K562 (cell line): ENCODE results near the gene PPHLN1. TPM values are rescaled to one million over a fixed set of nuclear protein-coding genes. Genes with fewer than 3 reads are reported as not detected.

Source experiments
- ARNT ChIP-seq, 2 experiments: fragments of 450-650 bp; IDR thresholded peaks; 2 replicates each; pipeline ENCODE4 v1.6.1; 2016; ENCODE audit warnings: mild to moderate bottlenecking in 1 of 2
- CHD2 ChIP-seq: IDR thresholded peaks from 2 replicates; pipeline ENCODE4 v1.6.1; 2011; ENCODE audit warnings: low read depth, low read length
- GABPA ChIP-seq: fragments of 200-800 bp; sonication (Bioruptor generic); conservative IDR thresholded peaks from 2 replicates; pipeline ENCODE4 v1.6.1; 2016; ENCODE audit warnings: low read depth, missing genetic modification characterization, missing compliant biosample characterization
- MTF1 ChIP-seq: fragments of 250-450 bp; sonication (Bioruptor Pico); IDR thresholded peaks from 2 replicates; pipeline ENCODE4 v1.9.0; 2021; ENCODE audit warnings: moderate library complexity, mild to moderate bottlenecking, inconsistent platforms, borderline replicate concordance
- NFIC ChIP-seq: fragments of 450-650 bp; IDR thresholded peaks from 2 replicates; pipeline ENCODE4 v1.6.1; 2017; ENCODE audit warnings: mild to moderate bottlenecking, inconsistent platforms
- NFYB ChIP-seq: IDR thresholded peaks from 2 replicates; pipeline ENCODE4 v1.6.1; 2011; ENCODE audit warnings: mild to moderate bottlenecking, moderate library complexity; ENCODE audit not compliant: insufficient read length; ENCODE audit errors: extremely low read depth
- PML ChIP-seq: IDR thresholded peaks from 2 replicates; pipeline ENCODE4 v1.6.1; 2012; ENCODE audit warnings: low read length, inconsistent platforms
- PPARD ChIP-seq: fragments of 250-450 bp; sonication (Bioruptor Pico); IDR thresholded peaks from 2 replicates; pipeline ENCODE4 v1.8.0; 2022; ENCODE audit warnings: inconsistent platforms, mild to moderate bottlenecking, moderate library complexity
- SETDB1 ChIP-seq: IDR thresholded peaks from one replicate; pipeline ENCODE4 v1.6.1; 2012; ENCODE audit warnings: low read length, control low read depth, inconsistent platforms
- SMC3 ChIP-seq: conservative IDR thresholded peaks from 2 replicates; pipeline ENCODE4 v1.6.1; 2011; ENCODE audit warnings: low read depth, low read length, improper control_type of control experiment; ENCODE audit not compliant: insufficient read depth
- TAL1 ChIP-seq: fragments of 450-650 bp; IDR thresholded peaks from 2 replicates; pipeline ENCODE4 v1.6.1; 2016; ENCODE audit warnings: mild to moderate bottlenecking
- TARDBP ChIP-seq: fragments of 450-650 bp; IDR thresholded peaks from 2 replicates; pipeline ENCODE4 v1.6.1; 2016
- ZBTB7A ChIP-seq: IDR thresholded peaks from 2 replicates; pipeline ENCODE4 v1.6.1; 2011; ENCODE audit warnings: low read depth, mild to moderate bottlenecking, low read length, moderate library complexity, borderline replicate concordance; ENCODE audit not compliant: control insufficient read depth
- ZFP30 ChIP-seq: fragments of 250-450 bp; sonication (Bioruptor Pico); IDR thresholded peaks from 2 replicates; pipeline ENCODE4 v1.8.0; 2022; ENCODE audit warnings: moderate library complexity, mild to moderate bottlenecking, inconsistent platforms, borderline replicate concordance
- ZNF174 ChIP-seq: fragments of 250-450 bp; sonication (Bioruptor Pico); IDR thresholded peaks from 2 replicates; pipeline ENCODE4 v1.4.0; 2020; ENCODE audit warnings: mild to moderate bottlenecking
- ZNF175 ChIP-seq: fragments of 200-800 bp; sonication (Bioruptor generic); IDR thresholded peaks from 2 replicates; pipeline ENCODE4 v1.6.1; 2016; ENCODE audit warnings: low read depth, mild to moderate bottlenecking, missing genetic modification characterization, missing compliant biosample characterization
- ZNF274 ChIP-seq: IDR thresholded peaks from 2 replicates; pipeline ENCODE4 v1.6.1; 2011; ENCODE audit warnings: low read depth, mild to moderate bottlenecking, low read length, moderate library complexity, borderline replicate concordance
- ZNF695 ChIP-seq: fragments of 450-650 bp; formaldehyde crosslinking; IDR thresholded peaks from 2 replicates; pipeline ENCODE4 v1.4.0; 2020; ENCODE audit warnings: mild to moderate bottlenecking, moderate library complexity
- polyA plus RNA-seq, 8 experiments: library from polyadenylated mRNA; depleted of rRNA in 4 of 8; stranded (reverse) in 5 of 8; unstranded in 3 of 8; fragments of >200 nt; fragmentation: Nextera tagmentation in 2 of 8; fragmentation: Illumina TruSeq in 1 of 8; extraction: Ambion mirVana in 2 of 8; extraction: Trizol in 1 of 8; gene quantifications; 2 replicates each; pipeline versions ENCODE4 v1.2.1 to v1.2.3, GENCODE V29; 2011 to 2014; ENCODE audit warnings: inconsistent platforms in 1 of 8, missing spikeins in 1 of 8
- total RNA-seq, 7 experiments: library from RNA; depleted of rRNA in 6 of 7; stranded (reverse); fragments of >200 nt in 6 of 7; fragmentation: Illumina TruSeq in 2 of 7; extraction: Trizol in 2 of 7; gene quantifications; 2 replicates each; pipeline versions ENCODE4 v1.2.1 to v1.2.3, GENCODE V29; 2011 to 2021; ENCODE audit warnings: low replicate concordance in 1 of 7
- TF ChIP-seq, protein P1 (sequence below): fragments of 450-650 bp; IDR thresholded peaks from one replicate; pipeline ENCODE4 v1.6.1; 2018; ENCODE audit warnings: mild to moderate bottlenecking, moderate library complexity; ENCODE audit not compliant: partially characterized antibody
- TF ChIP-seq, protein P2 (sequence below), 2 experiments: fragments of 150-350 bp in 1 of 2; IDR thresholded peaks; 2 replicates each; pipeline ENCODE4 v1.6.1; 2012 to 2016; ENCODE audit warnings: low read depth in 2 of 2, low read length in 2 of 2, mild to moderate bottlenecking in 1 of 2, moderate library complexity in 1 of 2
- TF ChIP-seq, protein P3 (sequence below): sonication (generic); IDR thresholded peaks from 2 replicates; pipeline ENCODE4 v1.6.1; 2016
- TF ChIP-seq, protein P4 (sequence below): fragments of 250-450 bp; sonication (Bioruptor Pico); IDR thresholded peaks from 2 replicates; pipeline ENCODE4 v1.5.0; 2020; ENCODE audit warnings: mild to moderate bottlenecking
- TF ChIP-seq, protein P5 (sequence below): sonication (generic); formaldehyde crosslinking; IDR thresholded peaks from 2 replicates; pipeline ENCODE4 v1.9.0; 2022; ENCODE audit warnings: mild to moderate bottlenecking, missing genetic modification reagents

PPHLN1 gene
- total and polyA plus RNA-seq, 9 of the 15 experiments (the other 6 are each of a cell fraction or from before 2014, with no cell fraction given): 66.3 to 112 (median 93.6) TPM

DNA sequence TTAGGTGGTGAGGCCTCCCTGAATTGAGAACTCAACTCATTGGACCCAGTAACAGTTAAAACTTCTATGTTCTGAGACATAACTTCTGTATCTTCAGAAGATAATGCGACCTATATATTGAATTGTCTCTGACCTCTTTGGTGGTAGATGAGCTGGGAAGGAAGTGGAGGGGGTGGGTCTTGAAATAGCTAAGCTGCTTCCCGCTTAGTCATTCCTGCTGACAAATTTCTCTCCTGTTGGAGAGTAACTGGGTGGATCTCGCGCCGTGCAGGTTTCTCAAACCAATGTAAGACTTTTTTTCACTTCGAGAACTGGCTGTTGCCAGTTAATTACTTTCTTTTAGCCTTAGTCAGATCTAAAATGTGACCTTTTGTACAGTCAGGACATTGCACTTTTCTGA, 100.8 kb downstream of the PPHLN1 start (continued):
- TF ChIP-seq, protein P1, sequence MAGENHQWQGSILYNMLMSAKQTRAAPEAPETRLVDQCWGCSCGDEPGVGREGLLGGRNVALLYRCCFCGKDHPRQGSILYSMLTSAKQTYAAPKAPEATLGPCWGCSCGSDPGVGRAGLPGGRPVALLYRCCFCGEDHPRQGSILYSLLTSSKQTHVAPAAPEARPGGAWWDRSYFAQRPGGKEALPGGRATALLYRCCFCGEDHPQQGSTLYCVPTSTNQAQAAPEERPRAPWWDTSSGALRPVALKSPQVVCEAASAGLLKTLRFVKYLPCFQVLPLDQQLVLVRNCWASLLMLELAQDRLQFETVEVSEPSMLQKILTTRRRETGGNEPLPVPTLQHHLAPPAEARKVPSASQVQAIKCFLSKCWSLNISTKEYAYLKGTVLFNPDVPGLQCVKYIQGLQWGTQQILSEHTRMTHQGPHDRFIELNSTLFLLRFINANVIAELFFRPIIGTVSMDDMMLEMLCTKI: no peak
- TF ChIP-seq, protein P2, sequence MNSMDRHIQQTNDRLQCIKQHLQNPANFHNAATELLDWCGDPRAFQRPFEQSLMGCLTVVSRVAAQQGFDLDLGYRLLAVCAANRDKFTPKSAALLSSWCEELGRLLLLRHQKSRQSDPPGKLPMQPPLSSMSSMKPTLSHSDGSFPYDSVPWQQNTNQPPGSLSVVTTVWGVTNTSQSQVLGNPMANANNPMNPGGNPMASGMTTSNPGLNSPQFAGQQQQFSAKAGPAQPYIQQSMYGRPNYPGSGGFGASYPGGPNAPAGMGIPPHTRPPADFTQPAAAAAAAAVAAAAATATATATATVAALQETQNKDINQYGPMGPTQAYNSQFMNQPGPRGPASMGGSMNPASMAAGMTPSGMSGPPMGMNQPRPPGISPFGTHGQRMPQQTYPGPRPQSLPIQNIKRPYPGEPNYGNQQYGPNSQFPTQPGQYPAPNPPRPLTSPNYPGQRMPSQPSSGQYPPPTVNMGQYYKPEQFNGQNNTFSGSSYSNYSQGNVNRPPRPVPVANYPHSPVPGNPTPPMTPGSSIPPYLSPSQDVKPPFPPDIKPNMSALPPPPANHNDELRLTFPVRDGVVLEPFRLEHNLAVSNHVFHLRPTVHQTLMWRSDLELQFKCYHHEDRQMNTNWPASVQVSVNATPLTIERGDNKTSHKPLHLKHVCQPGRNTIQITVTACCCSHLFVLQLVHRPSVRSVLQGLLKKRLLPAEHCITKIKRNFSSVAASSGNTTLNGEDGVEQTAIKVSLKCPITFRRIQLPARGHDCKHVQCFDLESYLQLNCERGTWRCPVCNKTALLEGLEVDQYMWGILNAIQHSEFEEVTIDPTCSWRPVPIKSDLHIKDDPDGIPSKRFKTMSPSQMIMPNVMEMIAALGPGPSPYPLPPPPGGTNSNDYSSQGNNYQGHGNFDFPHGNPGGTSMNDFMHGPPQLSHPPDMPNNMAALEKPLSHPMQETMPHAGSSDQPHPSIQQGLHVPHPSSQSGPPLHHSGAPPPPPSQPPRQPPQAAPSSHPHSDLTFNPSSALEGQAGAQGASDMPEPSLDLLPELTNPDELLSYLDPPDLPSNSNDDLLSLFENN (IDR thresholded peaks at IDR 0.05; ENCODE audit: low read depth in 2 of 2, low read length in 2 of 2): 0 out of 4 replicates have a peak, but pooled peaks of 1 of the 2 experiments have one; percentile 13
- TF ChIP-seq ZNF274 (no peak), MTF1 (CRISPR knock-in tag) (no peak), SETDB1 (no peak), PML (no peak), ZBTB7A (no peak), ARNT (IDR thresholded peaks at IDR 0.05) (0 out of 4 replicates have a peak, but pooled peaks of 1 of the 2 experiments have one; percentile 20), ZNF175 (CRISPR knock-in tag) (no peak), ZNF695 (CRISPR knock-in tag) (no peak), TARDBP (no peak), PPARD (CRISPR knock-in tag) (no peak), TAL1 (no peak), NFIC (no peak), NFYB (no peak), CHD2 (no peak), GABPA (tag) (peak; percentile 63), ZNF174 (no peak), ZFP30 (CRISPR knock-in tag) (no peak), SMC3 (no peak)
- TF ChIP-seq, protein P3, sequence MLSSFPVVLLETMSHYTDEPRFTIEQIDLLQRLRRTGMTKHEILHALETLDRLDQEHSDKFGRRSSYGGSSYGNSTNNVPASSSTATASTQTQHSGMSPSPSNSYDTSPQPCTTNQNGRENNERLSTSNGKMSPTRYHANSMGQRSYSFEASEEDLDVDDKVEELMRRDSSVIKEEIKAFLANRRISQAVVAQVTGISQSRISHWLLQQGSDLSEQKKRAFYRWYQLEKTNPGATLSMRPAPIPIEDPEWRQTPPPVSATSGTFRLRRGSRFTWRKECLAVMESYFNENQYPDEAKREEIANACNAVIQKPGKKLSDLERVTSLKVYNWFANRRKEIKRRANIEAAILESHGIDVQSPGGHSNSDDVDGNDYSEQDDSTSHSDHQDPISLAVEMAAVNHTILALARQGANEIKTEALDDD: peak; percentile 86
- TF ChIP-seq, protein P4, sequence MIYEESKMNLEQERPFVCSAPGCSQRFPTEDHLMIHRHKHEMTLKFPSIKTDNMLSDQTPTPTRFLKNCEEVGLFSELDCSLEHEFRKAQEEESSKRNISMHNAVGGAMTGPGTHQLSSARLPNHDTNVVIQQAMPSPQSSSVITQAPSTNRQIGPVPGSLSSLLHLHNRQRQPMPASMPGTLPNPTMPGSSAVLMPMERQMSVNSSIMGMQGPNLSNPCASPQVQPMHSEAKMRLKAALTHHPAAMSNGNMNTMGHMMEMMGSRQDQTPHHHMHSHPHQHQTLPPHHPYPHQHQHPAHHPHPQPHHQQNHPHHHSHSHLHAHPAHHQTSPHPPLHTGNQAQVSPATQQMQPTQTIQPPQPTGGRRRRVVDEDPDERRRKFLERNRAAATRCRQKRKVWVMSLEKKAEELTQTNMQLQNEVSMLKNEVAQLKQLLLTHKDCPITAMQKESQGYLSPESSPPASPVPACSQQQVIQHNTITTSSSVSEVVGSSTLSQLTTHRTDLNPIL (CRISPR knock-in tag): no peak
- TF ChIP-seq, protein P5, sequence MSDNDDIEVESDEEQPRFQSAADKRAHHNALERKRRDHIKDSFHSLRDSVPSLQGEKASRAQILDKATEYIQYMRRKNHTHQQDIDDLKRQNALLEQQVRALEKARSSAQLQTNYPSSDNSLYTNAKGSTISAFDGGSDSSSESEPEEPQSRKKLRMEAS: no peak
